HUES48 (cell line): ENCODE data around the gene SPSB1.
A peak's percentile ranks its signal among the peaks of the same experiment; 100 is the strongest.

Experiments used
- H3K27ac ChIP-seq: one replicate; pipeline ENCODE4 v1.7.0; 2013; ENCODE audit warnings: low read depth, low read length, inconsistent platforms
- H3K27me3 ChIP-seq: 2 replicates; pipeline ENCODE4 v1.6.1; 2013; ENCODE audit warnings: mild to moderate bottlenecking, low read length; ENCODE audit not compliant: control insufficient read depth, insufficient read depth
- H3K36me3 ChIP-seq: 2 replicates; pipeline ENCODE4 v1.6.1; 2013; ENCODE audit warnings: low read length; ENCODE audit not compliant: control insufficient read depth, insufficient read depth
- H3K4me1 ChIP-seq: 2 replicates; pipeline ENCODE4 v1.6.1; 2013; ENCODE audit warnings: mild to moderate bottlenecking, low read length; ENCODE audit not compliant: control insufficient read depth, insufficient read depth
- H3K4me3 ChIP-seq: 2 replicates; pipeline ENCODE4 v1.5.1; 2013; ENCODE audit warnings: mild to moderate bottlenecking, low read depth, low read length
- H3K9ac ChIP-seq: 2 replicates; pipeline ENCODE4 v1.6.1; 2013; ENCODE audit warnings: mild to moderate bottlenecking, low read depth, low read length, moderate library complexity
- H3K9me3 ChIP-seq: 2 replicates; pipeline ENCODE4 v1.6.1; 2013; ENCODE audit warnings: low read length; ENCODE audit not compliant: control insufficient read depth, insufficient read depth

The SPSB1 gene

GRCh38 chr1:9271283-9271682, 21.4 kb upstream of the SPSB1 start:
- Histone ChIP-seq H3K4me1 (peaks cover 10% of the 10 kb centered on the region; the same call in 1 of the 2 replicates), H3K27ac (no peak overlapping the region), H3K4me3 (no peak overlapping the region), H3K9ac (no peak overlapping the region), H3K36me3 (no peaks in the 10 kb centered on the region), H3K9me3 (no peaks in the 10 kb centered on the region), H3K27me3 (no peaks in the 10 kb centered on the region)

GRCh38 chr1:9271861-9272595, 20.7 kb upstream of the SPSB1 start:
- Histone ChIP-seq H3K27ac (no peak overlapping the region), H3K9me3 (no peaks in the 10 kb centered on the region), H3K9ac (no peak overlapping the region), H3K27me3 (no peaks in the 10 kb centered on the region), H3K36me3 (no peaks in the 10 kb centered on the region), H3K4me3 (no peak overlapping the region), H3K4me1 (peaks cover 10% of the 10 kb centered on the region; the same call in 1 of the 2 replicates)

- Histone ChIP-seq H3K27me3 (no peaks in the 10 kb centered on the region), H3K4me3 (no peak overlapping the region), H3K4me1 (peaks cover 7% of the 10 kb centered on the region; the same call in 1 of the 2 replicates), H3K27ac (no peak overlapping the region), H3K9me3 (no peaks in the 10 kb centered on the region), H3K36me3 (no peaks in the 10 kb centered on the region), H3K9ac (no peak overlapping the region)
Measured at GRCh38 chr1:9273177-9273576, 19.5 kb upstream of the SPSB1 start.

- Histone ChIP-seq H3K4me1 (peaks cover 7% of the 10 kb centered on the region; the same call in 1 of the 2 replicates), H3K9ac (no peak overlapping the region), H3K4me3 (no peak overlapping the region), H3K27me3 (no peaks in the 10 kb centered on the region), H3K9me3 (no peaks in the 10 kb centered on the region), H3K27ac (no peak overlapping the region), H3K36me3 (no peaks in the 10 kb centered on the region)
Measured at GRCh38 chr1:9275161-9275560, 17.5 kb upstream of the SPSB1 start.

- no peaks in the 10 kb centered on the region for H3K36me3 ChIP-seq
- H3K4me3 ChIP-seq = no peak overlapping the region
Measured at GRCh38 chr1:9275567-9276034, 17.1 kb upstream of the SPSB1 start.

GRCh38 chr1:9278116-9278515, 14.6 kb upstream of the SPSB1 start:
- Histone ChIP-seq H3K9ac (no peak overlapping the region), H3K36me3 (no peaks in the 10 kb centered on the region), H3K27me3 (no peaks in the 10 kb centered on the region), H3K4me1 (peaks cover 7% of the 10 kb centered on the region; the same call in 1 of the 2 replicates), H3K9me3 (no peaks in the 10 kb centered on the region), H3K27ac (no peak overlapping the region), H3K4me3 (no peak overlapping the region)

More at GRCh38 chr1:9275567-9276034, 17.1 kb upstream of the SPSB1 start:
- no peaks in the 10 kb centered on the region for H3K27me3 ChIP-seq
- peaks cover 7% of the 10 kb centered on the region; the same call in 1 of the 2 replicates for H3K4me1 ChIP-seq
- H3K9ac ChIP-seq = no peak overlapping the region
- no peak overlapping the region for H3K27ac ChIP-seq
- H3K9me3 ChIP-seq = no peaks in the 10 kb centered on the region

DNA sequence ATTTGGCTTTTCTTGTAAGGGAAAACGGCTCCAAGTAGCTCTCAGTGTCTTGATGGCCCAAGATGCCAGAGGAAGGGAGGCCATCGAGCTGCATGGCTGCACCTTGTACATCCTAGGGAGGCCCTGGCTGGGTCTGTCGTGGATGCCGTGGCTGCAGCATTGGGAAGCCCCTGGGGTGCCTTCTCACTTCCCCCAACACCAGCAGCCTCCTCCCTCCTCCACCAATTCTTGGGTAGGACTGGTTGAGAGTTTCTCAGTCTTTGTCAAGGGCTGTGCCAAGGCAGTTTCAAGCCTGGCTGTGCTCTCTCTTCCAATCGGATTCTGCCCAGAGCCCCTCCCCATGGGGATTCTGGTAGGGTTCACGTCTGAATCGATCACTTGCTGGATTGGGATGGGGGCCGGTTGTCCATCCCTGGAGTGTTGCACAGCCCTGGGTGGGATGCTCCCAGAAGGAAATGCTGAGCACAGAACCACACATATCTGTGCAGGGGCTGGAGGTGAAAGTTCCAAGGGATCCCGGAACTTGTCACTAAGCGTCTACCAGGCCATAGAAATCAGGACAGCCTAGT, 14.0 kb upstream of the SPSB1 start:
- no peak overlapping the region for H3K4me3 ChIP-seq
- no peaks in the 10 kb centered on the region for H3K27me3 ChIP-seq
- peaks cover 7% of the 10 kb centered on the region; the same call in 1 of the 2 replicates for H3K4me1 ChIP-seq
- no peak overlapping the region for H3K9ac ChIP-seq
- H3K9me3 ChIP-seq = no peaks in the 10 kb centered on the region
- H3K27ac ChIP-seq = no peak overlapping the region
- H3K36me3 ChIP-seq = no peaks in the 10 kb centered on the region

- Histone ChIP-seq H3K4me1 (peaks cover 7% of the 10 kb centered on the region; the same call in 1 of the 2 replicates), H3K9me3 (no peaks in the 10 kb centered on the region), H3K4me3 (no peak overlapping the region), H3K9ac (no peak overlapping the region), H3K27ac (peak overlapping the region; percentile 0), H3K36me3 (no peaks in the 10 kb centered on the region), H3K27me3 (no peaks in the 10 kb centered on the region)
Measured at GRCh38 chr1:9279172-9279840, 13.4 kb upstream of the SPSB1 start.

DNA sequence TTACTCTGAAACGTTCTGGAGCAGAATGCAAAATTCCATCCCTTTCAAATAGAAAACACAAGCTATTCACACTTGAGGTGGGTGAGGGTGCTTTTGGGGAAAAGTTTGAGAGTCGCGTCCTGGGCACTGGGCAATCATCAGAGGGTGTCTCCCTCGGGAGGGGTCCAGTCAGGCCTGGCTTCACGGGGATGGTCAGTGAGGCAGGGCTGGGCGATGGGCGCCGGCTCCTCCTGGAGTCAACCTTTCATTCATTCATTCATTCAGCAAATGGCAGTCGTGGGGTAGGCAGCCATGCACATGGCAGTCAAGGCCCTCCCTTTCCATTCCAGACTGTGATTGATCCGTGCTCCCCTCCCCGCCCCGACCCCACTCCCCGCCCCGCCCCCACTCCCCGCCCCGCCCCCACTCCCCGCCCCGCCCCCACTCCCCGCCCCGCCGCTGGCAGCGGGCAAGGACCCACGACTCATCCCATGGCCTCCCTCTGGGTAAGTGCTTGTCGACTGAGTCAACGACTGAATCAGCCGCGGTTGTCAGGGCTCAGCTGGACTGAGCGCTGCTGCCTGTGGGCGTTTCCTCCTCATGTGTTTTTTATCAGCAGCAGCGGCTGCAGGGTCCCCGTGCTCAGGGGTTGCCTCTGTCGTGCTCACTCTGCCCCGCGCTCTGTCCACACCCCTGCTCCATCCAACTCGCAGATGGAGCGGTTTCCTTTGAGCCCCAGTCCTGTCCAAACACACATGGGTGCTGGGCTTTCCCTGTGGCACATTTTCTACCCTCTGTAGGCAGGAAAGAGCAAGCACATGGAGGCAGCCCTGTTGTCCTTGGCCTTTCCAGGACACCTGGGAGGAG, 12.5 kb upstream of the SPSB1 start:
- Histone ChIP-seq H3K4me3 (no peak overlapping the region), H3K9ac (no peak overlapping the region), H3K9me3 (no peaks in the 10 kb centered on the region), H3K27ac (no peak overlapping the region), H3K36me3 (no peaks in the 10 kb centered on the region), H3K4me1 (peaks cover 7% of the 10 kb centered on the region; the same call in 1 of the 2 replicates), H3K27me3 (no peaks in the 10 kb centered on the region)

- Histone ChIP-seq H3K4me3 (no peak overlapping the region), H3K4me1 (no peaks in the 10 kb centered on the region; the same call in 1 of the 2 replicates), H3K27me3 (no peaks in the 10 kb centered on the region), H3K27ac (no peak overlapping the region), H3K36me3 (no peaks in the 10 kb centered on the region), H3K9ac (no peak overlapping the region), H3K9me3 (no peaks in the 10 kb centered on the region)
Measured at GRCh38 chr1:9281071-9281827, 11.4 kb upstream of the SPSB1 start.
